Endothelial cell of umbilical vein (primary cell): ENCODE data around the gene RBM18. TPM values are rescaled to one million over a fixed set of nuclear protein-coding genes. Genes with fewer than 3 reads are reported as not detected.

ENCODE experiments used
- BruUV-seq: library from RNA; stranded (reverse); fragments of 400-500 nt; replicated peaks from 2 replicates; lab custom pipeline; 2021; lab: Mats Ljungman, UMichigan
- CTCF ChIA-PET: fragments of 300-600, 350-600 bp; sonication (Branson Sonifier 250); formaldehyde crosslinking; loops from one replicate; lab custom pipeline; 2021; ENCODE audit warnings: antibody characterized with exemption, inconsistent platforms; lab: Charles Lee
- POLR2A ChIA-PET: fragments of 300-600, 350-600 bp; sonication (Branson Sonifier 250); formaldehyde crosslinking; loops from one replicate; lab custom pipeline; 2021; ENCODE audit warnings: antibody characterized with exemption, inconsistent platforms; lab: Charles Lee
- DNase-seq: peaks from one replicate; pipeline ENCODE4 v3.0.0-alpha.2; 2011; ENCODE audit warnings: low read depth, low spot score
- FAIRE-seq: peaks from 2 replicates; lab custom pipeline; 2011; peaks lifted over from hg19 to GRCh38; lab: Jason Lieb, UNC
- H2AFZ ChIP-seq: 2 replicates; pipeline ENCODE4 v1.6.0; 2012; ENCODE audit warnings: low read depth, low read length, control low read depth, inconsistent platforms
- H3K27ac ChIP-seq: 2 replicates; pipeline ENCODE4 v1.5.1; 2011; ENCODE audit warnings: low read depth, mild to moderate bottlenecking, control low read depth, low read length, moderate library complexity; ENCODE audit not compliant: insufficient read depth
- H3K27me3 ChIP-seq, 2 experiments: 2 replicates each; pipeline versions ENCODE4 v1.6.0 to v1.6.1; 2011; ENCODE audit warnings: low read length in 2 of 2, mixed read lengths in 1 of 2; ENCODE audit not compliant: control insufficient read depth in 2 of 2, insufficient read depth in 2 of 2
- H3K36me3 ChIP-seq, 2 experiments: 2 replicates in 1 of 2; 3 replicates in 1 of 2; pipeline ENCODE4 v1.5.1; 2011; ENCODE audit warnings: low read length in 2 of 2, mild to moderate bottlenecking in 1 of 2, moderate library complexity in 1 of 2; ENCODE audit not compliant: control insufficient read depth in 2 of 2, insufficient read depth in 2 of 2; ENCODE audit errors: extremely low read depth in 1 of 2
- H3K4me1 ChIP-seq: 3 replicates; pipeline ENCODE4 v1.5.1; 2011; ENCODE audit warnings: mild to moderate bottlenecking, low read length; ENCODE audit not compliant: control insufficient read depth, insufficient read depth; ENCODE audit errors: extremely low read depth
- H3K4me2 ChIP-seq: 2 replicates; pipeline ENCODE4 v1.6.1; 2011; ENCODE audit warnings: low read length, control low read depth, mixed read lengths; ENCODE audit not compliant: insufficient read depth
- H3K4me3 ChIP-seq, 3 experiments: fragments of 200-600 bp in 1 of 3; sonication (generic), shearing (Covaris generic) in 1 of 3; replicated peaks in 1 of 3; 2 replicates each; pipeline ENCODE4 v1.5.1; 2011 to 2016; ENCODE audit warnings: control low read depth in 3 of 3, low read length in 3 of 3, mild to moderate bottlenecking in 2 of 3, inconsistent platforms in 1 of 3, low read depth in 1 of 3, moderate library complexity in 1 of 3; ENCODE audit not compliant: insufficient read depth in 1 of 3
- H3K79me2 ChIP-seq: 2 replicates; pipeline ENCODE4 v1.6.0; 2012; ENCODE audit warnings: low read length, inconsistent platforms; ENCODE audit not compliant: control insufficient read depth, insufficient read depth
- H3K9ac ChIP-seq: replicated peaks from 2 replicates; pipeline ENCODE3; 2011; ENCODE audit warnings: low read length, control low read depth; ENCODE audit not compliant: insufficient read depth; ENCODE audit errors: extremely low read depth
- H3K9me1 ChIP-seq: replicated peaks from 3 replicates; pipeline ENCODE4 v1.6.0; 2011; ENCODE audit warnings: mild to moderate bottlenecking, low read length; ENCODE audit not compliant: control insufficient read depth, insufficient read depth; ENCODE audit errors: extremely low read depth
- H3K9me3 ChIP-seq: replicated peaks from 2 replicates; pipeline ENCODE4 v1.5.1; 2012; ENCODE audit warnings: low read length, inconsistent platforms; ENCODE audit not compliant: control insufficient read depth, insufficient read depth
- H4K20me1 ChIP-seq: replicated peaks from 2 replicates; pipeline ENCODE3; 2011; ENCODE audit warnings: mild to moderate bottlenecking, low read length; ENCODE audit not compliant: control insufficient read depth, insufficient read depth; ENCODE audit errors: extremely low read depth
- EZH2 ChIP-seq: IDR thresholded peaks from 2 replicates; pipeline ENCODE4 v1.6.1; 2012; ENCODE audit warnings: borderline replicate concordance, low read depth, mild to moderate bottlenecking, moderate library complexity, low read length, inconsistent platforms; ENCODE audit not compliant: severe bottlenecking
- JUN ChIP-seq: IDR thresholded peaks from 2 replicates; pipeline ENCODE4 v1.6.1; 2011; ENCODE audit warnings: borderline replicate concordance, low read depth; ENCODE audit not compliant: insufficient read length, insufficient read depth
- MAX ChIP-seq: IDR thresholded peaks from 2 replicates; pipeline ENCODE4 v1.6.1; 2011; ENCODE audit not compliant: insufficient read depth, insufficient read length
- MYC ChIP-seq: IDR thresholded peaks from one replicate; pipeline ENCODE4 v1.6.1; 2011; ENCODE audit warnings: mild to moderate bottlenecking, low read depth, low read length
- dilution Hi-C: fragments of 300-500 bp; cut with MboI; formaldehyde crosslinking; loops from one replicate; pipeline ENCODE4 v1.15.0; 2019; ENCODE audit warnings: low sequenced_read_pairs; ENCODE audit not compliant: extremely low pct_ligation_motif_present
- intact Hi-C: fragments of 100-400 bp; cut with micrococcal nuclease; formaldehyde crosslinking; loops from one replicate; pipeline ENCODE4 v1.10.0; 2022
- polyA plus RNA-seq, 4 experiments: library from polyadenylated mRNA; depleted of rRNA in 3 of 4; stranded (reverse) in 3 of 4; unstranded in 1 of 4; fragments of >200 nt; gene quantifications; 2 replicates each; pipeline versions ENCODE4 v1.2.1 to v1.2.3, GENCODE V29; 2011 to 2012; ENCODE audit warnings: missing spikeins in 1 of 4
- total RNA-seq: library from RNA; stranded (reverse); gene quantifications from 2 replicates; pipeline ENCODE4 v1.2.3, GENCODE V29; 2021

Gene RBM18
- total and polyA plus RNA-seq, 2 donors (not counting 3 experiments of a cell fraction or from before 2014, with no cell fraction given): 7.9 to 26.9 TPM

- H3K4me3 ChIP-seq: peak overlapping the region; percentile 53 to 88 (median 76)
- intact Hi-C loops: loop anchor here (2.0 kb wide), 1 partner anchor 107 kb away; the partner anchor contains the start of genes MORN5 and NDUFA8
- DNase-seq: peak; percentile 36
- no peaks in the 10 kb centered on the region for H3K9me1 ChIP-seq
- H3K27ac ChIP-seq: peak overlapping the region; percentile 68
- dilution Hi-C loops: no loop called here
- BruUV-seq: TSS peak; percentile 83
- FAIRE-seq: peak; percentile 33
- H3K27me3 ChIP-seq: no peaks in the 10 kb centered on the region
- peak overlapping the region; percentile 80 for H3K9ac ChIP-seq
- H4K20me1 ChIP-seq: no peaks in the 10 kb centered on the region
- H3K79me2 ChIP-seq: peaks cover 53% of the 10 kb centered on the region
- H3K9me3 ChIP-seq: no peaks in the 10 kb centered on the region
- peaks cover 2 to 4% of the 10 kb centered on the region in 2 experiments for H3K36me3 ChIP-seq
- ChIA-PET POLR2A (interaction anchor here (0.6 to 2.3 kb wide), 6 partner anchors 11 to 63 kb away, joined by 3 to 14 read pairs (median 6); no protein-coding TSS in a partner anchor), CTCF (interaction anchor here (0.5 to 4.1 kb wide), 15 partner anchors 11 to 187 kb away, joined by 3 to 20 read pairs (median 5); no protein-coding TSS in a partner anchor)
- peaks cover 26% of the 10 kb centered on the region for H3K4me1 ChIP-seq
- TF ChIP-seq JUN: no peak
- TF ChIP-seq EZH2: no peak
- peak; percentile 15 for TF ChIP-seq MAX
- TF ChIP-seq MYC: no peak
- H2AFZ ChIP-seq: no peak overlapping the region
- H3K4me2 ChIP-seq: peak overlapping the region; percentile 91
Observed at GRCh38 chr9:122265149-122265915, 692 bp upstream of the RBM18 start.
